GM12872 (cell line): Measurements from ENCODE around the gene TLE7.

Experiments used
- TF ChIP-seq, protein P1 (sequence below): IDR thresholded peaks from 3 replicates; pipeline ENCODE4 v1.5.1; 2011; ENCODE audit warnings: low read depth, mild to moderate bottlenecking, low read length, moderate library complexity; ENCODE audit not compliant: insufficient read depth

The TLE7 gene

DNA sequence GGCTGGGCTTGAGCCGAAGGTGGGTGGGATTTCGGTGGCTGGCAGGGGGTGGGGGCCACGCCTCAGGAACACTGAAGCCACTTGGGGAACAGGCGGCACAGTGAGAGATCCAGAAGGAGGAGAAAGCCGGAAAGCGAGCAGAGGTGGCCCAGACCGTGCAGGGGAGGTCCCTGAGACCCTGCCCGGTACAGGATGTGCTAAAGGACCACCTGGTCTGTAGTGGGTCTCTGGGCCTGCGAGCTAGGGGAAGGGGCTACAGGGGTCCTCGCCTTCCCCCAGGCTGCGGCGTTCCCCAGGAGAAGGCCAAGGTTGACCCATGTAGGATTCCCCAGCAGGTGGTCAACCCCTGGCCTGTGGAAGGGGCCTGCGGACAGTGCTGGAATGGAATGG, at the start of gene TLE7:
TLE7 (minus strand) TSS at position 4 of the 390 bp plus-strand sequence. CDS start 8,730 bp downstream, outside the sequence.
- TF ChIP-seq, protein P1, sequence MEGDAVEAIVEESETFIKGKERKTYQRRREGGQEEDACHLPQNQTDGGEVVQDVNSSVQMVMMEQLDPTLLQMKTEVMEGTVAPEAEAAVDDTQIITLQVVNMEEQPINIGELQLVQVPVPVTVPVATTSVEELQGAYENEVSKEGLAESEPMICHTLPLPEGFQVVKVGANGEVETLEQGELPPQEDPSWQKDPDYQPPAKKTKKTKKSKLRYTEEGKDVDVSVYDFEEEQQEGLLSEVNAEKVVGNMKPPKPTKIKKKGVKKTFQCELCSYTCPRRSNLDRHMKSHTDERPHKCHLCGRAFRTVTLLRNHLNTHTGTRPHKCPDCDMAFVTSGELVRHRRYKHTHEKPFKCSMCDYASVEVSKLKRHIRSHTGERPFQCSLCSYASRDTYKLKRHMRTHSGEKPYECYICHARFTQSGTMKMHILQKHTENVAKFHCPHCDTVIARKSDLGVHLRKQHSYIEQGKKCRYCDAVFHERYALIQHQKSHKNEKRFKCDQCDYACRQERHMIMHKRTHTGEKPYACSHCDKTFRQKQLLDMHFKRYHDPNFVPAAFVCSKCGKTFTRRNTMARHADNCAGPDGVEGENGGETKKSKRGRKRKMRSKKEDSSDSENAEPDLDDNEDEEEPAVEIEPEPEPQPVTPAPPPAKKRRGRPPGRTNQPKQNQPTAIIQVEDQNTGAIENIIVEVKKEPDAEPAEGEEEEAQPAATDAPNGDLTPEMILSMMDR, result no peak

DNA sequence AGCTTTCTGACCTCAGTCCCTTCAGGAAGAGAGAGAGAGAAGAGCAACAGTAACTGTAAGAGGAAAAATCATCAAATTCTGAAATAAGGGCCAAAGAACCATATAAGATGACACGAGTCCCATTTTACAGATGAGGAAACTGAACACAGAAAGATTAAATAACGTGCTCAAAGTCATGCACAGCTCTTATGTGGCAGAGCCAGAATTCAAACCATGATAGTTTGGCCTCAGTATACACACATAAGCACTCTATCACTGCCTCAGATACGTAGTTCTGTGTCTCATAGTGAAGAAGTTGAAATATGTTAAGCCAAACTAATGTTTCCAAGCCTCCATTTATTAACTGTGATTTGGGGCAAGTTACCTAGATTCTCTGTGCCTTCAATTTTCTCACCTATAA, 49.2 kb upstream of the TLE7 start:
- TF ChIP-seq, protein P1, result no peak

DNA sequence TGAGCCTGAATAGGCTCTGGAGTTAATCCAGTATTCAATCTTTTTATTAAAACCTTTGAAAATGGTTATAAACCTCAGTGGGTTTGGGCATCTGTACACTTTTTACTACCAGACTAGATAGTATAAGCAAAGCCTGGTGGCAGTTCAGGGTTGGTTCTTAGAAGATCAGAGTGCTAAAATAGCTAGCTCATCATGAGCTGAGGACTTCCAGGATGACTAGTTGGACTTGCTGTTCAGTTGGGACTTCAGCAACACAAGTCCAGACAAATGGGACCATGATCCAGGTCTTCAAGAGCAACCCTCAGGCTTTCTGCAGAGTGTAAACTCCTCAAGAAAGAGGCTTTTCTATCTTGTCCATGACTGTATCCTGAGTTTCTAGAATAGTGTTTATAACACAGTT, 48.5 kb upstream of the TLE7 start:
- TF ChIP-seq, protein P1, result no peak

DNA sequence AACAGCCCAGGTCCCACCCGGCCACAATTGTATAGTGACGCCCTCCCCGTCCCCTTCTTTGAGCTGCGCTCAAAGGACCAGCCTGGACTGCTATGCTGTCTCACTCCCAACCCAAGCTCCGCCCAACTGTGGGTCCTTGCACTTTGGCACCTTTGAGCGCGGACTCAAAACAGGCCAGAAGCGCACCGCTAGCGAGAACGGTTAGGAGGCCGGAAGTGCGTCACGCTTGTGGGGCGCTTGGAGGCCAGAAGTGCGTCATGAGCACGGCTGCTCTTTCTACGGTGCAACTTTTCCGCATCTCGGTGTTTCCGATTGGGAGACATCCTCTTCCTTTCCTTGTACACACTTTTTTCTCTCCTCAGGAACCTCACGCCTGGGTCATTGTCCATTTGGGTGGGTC, 47.3 kb upstream of the TLE7 start, which contains the start of gene ZNF19:
ZNF19 (minus strand) TSS at position 203 of the 400 bp plus-strand sequence. CDS start 7,210 bp downstream, outside the sequence.
- TF ChIP-seq, protein P1, result no peak

DNA sequence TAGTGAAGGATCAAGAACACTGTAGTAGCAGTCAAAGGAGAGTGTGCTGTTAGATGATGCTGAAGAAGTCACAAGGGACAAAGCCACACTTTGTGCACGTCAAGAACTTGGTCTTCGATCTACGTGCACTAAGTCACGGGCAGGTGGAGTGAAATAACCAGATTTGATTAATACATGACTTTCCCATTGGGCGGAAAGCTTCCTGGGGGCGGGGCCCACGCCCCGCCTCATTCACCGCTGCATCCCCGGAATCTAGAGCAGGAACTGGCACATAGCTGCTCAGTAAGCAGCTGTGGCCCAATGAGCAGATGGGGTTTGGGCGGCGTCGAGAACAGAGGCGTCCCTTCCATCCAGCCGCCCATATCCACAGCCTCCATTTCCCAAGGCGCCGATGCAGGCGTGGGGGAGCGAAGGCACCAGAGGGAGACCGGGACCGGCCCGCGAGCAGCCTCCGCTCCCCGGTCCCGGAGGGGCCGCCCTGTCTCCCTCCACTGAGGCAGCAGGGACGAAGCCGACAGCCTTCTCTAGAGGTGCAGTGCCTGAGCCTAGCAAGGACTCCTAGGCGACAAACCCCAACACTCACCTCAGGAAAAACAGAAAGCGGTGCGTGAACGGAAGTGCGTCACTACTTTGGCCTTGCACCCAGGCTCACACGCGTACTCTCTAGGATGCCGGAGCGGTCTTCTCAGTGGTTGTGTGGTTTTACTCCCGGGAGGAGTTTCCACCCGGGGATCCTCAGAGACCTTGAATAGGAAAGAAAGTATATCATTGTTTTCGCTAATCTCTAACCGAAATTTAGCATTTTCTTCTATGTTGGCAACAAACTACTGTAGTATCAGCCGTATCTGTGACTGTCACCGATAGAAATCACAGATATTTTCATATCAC, 42.4 kb upstream of the TLE7 start:
- TF ChIP-seq, protein P1, result no peak

DNA sequence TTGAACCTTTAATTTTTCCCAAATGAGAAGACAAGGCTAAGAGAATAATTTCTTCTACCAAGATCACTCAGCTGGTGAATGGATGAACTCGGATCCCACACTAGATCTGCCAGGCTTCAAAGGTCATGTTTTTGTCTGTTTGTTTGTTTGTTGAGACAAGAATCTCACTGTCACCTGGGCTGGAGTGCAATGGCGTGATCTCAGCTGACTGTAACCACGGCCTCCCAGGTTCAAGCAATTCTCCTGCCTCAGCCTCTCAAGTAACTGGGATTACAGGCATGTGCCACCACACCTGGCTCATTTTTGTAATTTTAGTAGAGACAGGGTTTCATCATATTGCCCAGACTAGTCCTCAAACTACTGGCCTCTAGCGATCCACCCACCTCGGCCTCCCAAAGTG, 40.7 kb upstream of the TLE7 start:
- TF ChIP-seq, protein P1, result no peak

DNA sequence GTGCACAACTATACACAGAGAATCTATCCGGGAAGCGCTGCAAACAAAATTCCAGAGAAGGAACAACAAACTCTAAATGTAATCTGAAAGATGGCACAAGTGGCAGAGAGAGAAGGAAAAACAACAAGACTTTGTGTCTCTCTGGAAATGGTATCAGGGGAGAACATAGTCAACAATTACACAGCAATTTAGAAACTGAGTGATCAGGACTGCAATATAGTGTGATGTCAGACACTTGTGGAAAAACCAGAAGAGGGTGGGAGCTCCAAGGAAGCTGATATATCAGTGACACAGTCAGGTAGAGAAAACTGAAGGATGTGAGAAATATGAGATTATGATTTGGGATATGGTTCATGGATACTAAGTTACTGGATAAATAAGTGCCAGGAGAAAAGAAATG, 39.1 kb upstream of the TLE7 start:
- TF ChIP-seq, protein P1, result no peak
